ENCODE measurements around the gene PTH1R. TPM values are rescaled to one million over a fixed set of nuclear protein-coding genes. Genes with fewer than 3 reads are reported as not detected.

The PTH1R gene
- polyA plus RNA-seq, 1 of the 3 experiments (the other 2 are of a cell fraction): 0.07 TPM

- no peak for TF ChIP-seq REST (IDR thresholded peaks at IDR 0.05; ENCODE audit: low read depth, low read length)
Measured at GRCh38 chr3:46833346-46834300, 43.9 kb upstream of the PTH1R start (continued).

DNA sequence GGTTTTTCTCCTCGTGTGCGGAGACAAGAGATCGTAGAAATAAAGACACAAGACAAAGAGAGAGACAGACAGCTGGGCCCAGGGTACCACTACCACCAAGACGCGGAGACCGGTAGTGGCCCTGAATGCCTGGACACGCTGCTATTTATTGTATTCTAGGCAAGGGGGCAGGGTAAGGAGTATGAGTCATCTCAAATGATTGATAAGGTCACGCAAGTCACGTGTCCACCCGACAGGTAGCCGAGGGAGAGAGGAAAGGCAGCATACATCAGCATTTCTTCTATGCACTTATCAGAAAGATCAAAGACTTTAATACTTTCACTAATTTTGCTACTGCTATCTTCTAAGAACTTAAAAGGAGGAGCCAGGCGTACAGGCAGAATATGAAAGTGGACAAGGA, 42.5 kb upstream of the PTH1R start:
- H3K9ac ChIP-seq: no peak overlapping the region
- no peaks in the 10 kb centered on the region for H3K9me2 ChIP-seq
- WGBS (ENCODE audit: low lambda C conversion rate): 72% methylated on average over 12 of the region's 12 CpGs
- H3K4me2 ChIP-seq: no peak overlapping the region
- POLR2A ChIA-PET: no interaction called here
- no peaks in the 10 kb centered on the region for H3F3A ChIP-seq (replicated peaks; ENCODE audit: insufficient read depth)
- CTCF ChIA-PET: interaction anchor here (2.0 kb wide), 1 partner anchor 11 kb away, joined by 5 read pairs; no protein-coding TSS in a partner anchor
- H3K9me3 ChIP-seq: no peaks in the 10 kb centered on the region
- H4K20me1 ChIP-seq (ENCODE audit: insufficient read depth): no peaks in the 10 kb centered on the region
- H2AFZ ChIP-seq (ENCODE audit: low read depth): no peak overlapping the region
- no peaks in the 10 kb centered on the region for H3K79me2 ChIP-seq (ENCODE audit: insufficient read depth)
- no peaks in the 10 kb centered on the region for H3K36me3 ChIP-seq (replicated peaks in 1 of 2; ENCODE audit: control insufficient read depth in 1 of 2, insufficient read depth in 2 of 2, low read length in 1 of 2)
- H3K27ac ChIP-seq (ENCODE audit: low read depth in 2 of 2, low read length in 1 of 2): no peak overlapping the region
- H3K4me1 ChIP-seq (ENCODE audit: control insufficient read depth in 1 of 2, insufficient read depth in 2 of 2, low read depth in 1 of 2, low read length in 1 of 2): no peaks in the 10 kb centered on the region; a peak in 1 of 4 replicates
- no peak overlapping the region for H3K4me3 ChIP-seq (ENCODE audit: low read depth in 2 of 2, low read length in 1 of 2)
- no peak for DNase-seq
- H3K27me3 ChIP-seq (ENCODE audit: insufficient read depth): no peaks in the 10 kb centered on the region
- TF ChIP-seq GABPA (IDR thresholded peaks at IDR 0.05; ENCODE audit: low read depth) (no peak), TEAD4 (IDR thresholded peaks at IDR 0.05; ENCODE audit: borderline replicate concordance, insufficient read depth) (no peak)

GRCh38 chr3:46835491-46835890, 42.0 kb upstream of the PTH1R start:
- CTCF ChIA-PET: interaction anchor here (2.0 kb wide), 1 partner anchor 10 kb away, joined by 5 read pairs; no protein-coding TSS in a partner anchor
- 72% methylated on average over 4 of the region's 4 CpGs for WGBS (ENCODE audit: low lambda C conversion rate)
- H3K9me3 ChIP-seq: no peaks in the 10 kb centered on the region
- TF ChIP-seq MXI1 (IDR thresholded peaks at IDR 0.05; ENCODE audit: low read depth, low read length): no peak
- TF ChIP-seq RAD21 (IDR thresholded peaks at IDR 0.05; ENCODE audit: low read length): no peak
- no peak for TF ChIP-seq EZH2phosphoT487 (IDR thresholded peaks at IDR 0.05; ENCODE audit: borderline replicate concordance, low read depth)
- TF ChIP-seq, protein P1, sequence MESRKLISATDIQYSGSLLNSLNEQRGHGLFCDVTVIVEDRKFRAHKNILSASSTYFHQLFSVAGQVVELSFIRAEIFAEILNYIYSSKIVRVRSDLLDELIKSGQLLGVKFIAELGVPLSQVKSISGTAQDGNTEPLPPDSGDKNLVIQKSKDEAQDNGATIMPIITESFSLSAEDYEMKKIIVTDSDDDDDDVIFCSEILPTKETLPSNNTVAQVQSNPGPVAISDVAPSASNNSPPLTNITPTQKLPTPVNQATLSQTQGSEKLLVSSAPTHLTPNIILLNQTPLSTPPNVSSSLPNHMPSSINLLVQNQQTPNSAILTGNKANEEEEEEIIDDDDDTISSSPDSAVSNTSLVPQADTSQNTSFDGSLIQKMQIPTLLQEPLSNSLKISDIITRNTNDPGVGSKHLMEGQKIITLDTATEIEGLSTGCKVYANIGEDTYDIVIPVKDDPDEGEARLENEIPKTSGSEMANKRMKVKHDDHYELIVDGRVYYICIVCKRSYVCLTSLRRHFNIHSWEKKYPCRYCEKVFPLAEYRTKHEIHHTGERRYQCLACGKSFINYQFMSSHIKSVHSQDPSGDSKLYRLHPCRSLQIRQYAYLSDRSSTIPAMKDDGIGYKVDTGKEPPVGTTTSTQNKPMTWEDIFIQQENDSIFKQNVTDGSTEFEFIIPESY (IDR thresholded peaks at IDR 0.05; ENCODE audit: borderline replicate concordance, low read depth): no peak
- TF ChIP-seq, protein P2, sequence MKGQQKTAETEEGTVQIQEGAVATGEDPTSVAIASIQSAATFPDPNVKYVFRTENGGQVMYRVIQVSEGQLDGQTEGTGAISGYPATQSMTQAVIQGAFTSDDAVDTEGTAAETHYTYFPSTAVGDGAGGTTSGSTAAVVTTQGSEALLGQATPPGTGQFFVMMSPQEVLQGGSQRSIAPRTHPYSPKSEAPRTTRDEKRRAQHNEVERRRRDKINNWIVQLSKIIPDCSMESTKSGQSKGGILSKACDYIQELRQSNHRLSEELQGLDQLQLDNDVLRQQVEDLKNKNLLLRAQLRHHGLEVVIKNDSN (IDR thresholded peaks at IDR 0.05; ENCODE audit: borderline replicate concordance, low read depth): no peak
- TF ChIP-seq CHD2 (IDR thresholded peaks at IDR 0.05; ENCODE audit: low read length, partially characterized antibody): no peak
- TF ChIP-seq GATA2 (CRISPR knock-in tag; IDR thresholded peaks at IDR 0.05): no peak
- no peak for TF ChIP-seq SMC3 (IDR thresholded peaks at IDR 0.05; ENCODE audit: low read depth, low read length)
- TF ChIP-seq GABPA (IDR thresholded peaks at IDR 0.05; ENCODE audit: low read depth): no peak
- no peak for TF ChIP-seq TEAD4 (IDR thresholded peaks at IDR 0.05; ENCODE audit: borderline replicate concordance, insufficient read depth)
- TF ChIP-seq, protein P3, sequence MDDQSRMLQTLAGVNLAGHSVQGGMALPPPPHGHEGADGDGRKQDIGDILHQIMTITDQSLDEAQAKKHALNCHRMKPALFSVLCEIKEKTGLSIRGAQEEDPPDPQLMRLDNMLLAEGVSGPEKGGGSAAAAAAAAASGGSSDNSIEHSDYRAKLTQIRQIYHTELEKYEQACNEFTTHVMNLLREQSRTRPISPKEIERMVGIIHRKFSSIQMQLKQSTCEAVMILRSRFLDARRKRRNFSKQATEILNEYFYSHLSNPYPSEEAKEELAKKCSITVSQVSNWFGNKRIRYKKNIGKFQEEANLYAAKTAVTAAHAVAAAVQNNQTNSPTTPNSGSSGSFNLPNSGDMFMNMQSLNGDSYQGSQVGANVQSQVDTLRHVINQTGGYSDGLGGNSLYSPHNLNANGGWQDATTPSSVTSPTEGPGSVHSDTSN (IDR thresholded peaks at IDR 0.05): no peak
- no peak for TF ChIP-seq MAX (IDR thresholded peaks at IDR 0.05; ENCODE audit: low read depth)
- no peak for TF ChIP-seq NRF1 (IDR thresholded peaks at IDR 0.05; ENCODE audit: low read depth, low read length)
- TF ChIP-seq POLR2AphosphoS5 (IDR thresholded peaks at IDR 0.05; ENCODE audit: low read depth, low read length): no peak
- TF ChIP-seq FOXM1 (IDR thresholded peaks at IDR 0.05; ENCODE audit: low read depth): no peak

More at GRCh38 chr3:46835491-46835890, 42.0 kb upstream of the PTH1R start:
- H3K4me1 ChIP-seq (ENCODE audit: control insufficient read depth in 1 of 2, insufficient read depth in 2 of 2, low read depth in 1 of 2, low read length in 1 of 2): no peaks in the 10 kb centered on the region; a peak in 1 of 4 replicates
- H3K79me2 ChIP-seq (ENCODE audit: insufficient read depth): no peaks in the 10 kb centered on the region
- no peak overlapping the region for H3K4me3 ChIP-seq (ENCODE audit: low read depth in 2 of 2, low read length in 1 of 2)
- H3K9me2 ChIP-seq: no peaks in the 10 kb centered on the region
- H3K27ac ChIP-seq (ENCODE audit: low read depth in 2 of 2, low read length in 1 of 2): no peak overlapping the region
- DNase-seq: no peak
- no peaks in the 10 kb centered on the region for H4K20me1 ChIP-seq (ENCODE audit: insufficient read depth)
- H3K27me3 ChIP-seq (ENCODE audit: insufficient read depth): no peaks in the 10 kb centered on the region
- no peaks in the 10 kb centered on the region for H3F3A ChIP-seq (replicated peaks; ENCODE audit: insufficient read depth)
- H3K4me2 ChIP-seq: no peak overlapping the region
- H2AFZ ChIP-seq (ENCODE audit: low read depth): no peak overlapping the region
- H3K9ac ChIP-seq: no peak overlapping the region
- no peaks in the 10 kb centered on the region for H3K36me3 ChIP-seq (replicated peaks in 1 of 2; ENCODE audit: control insufficient read depth in 1 of 2, insufficient read depth in 2 of 2, low read length in 1 of 2)
- POLR2A ChIA-PET: no interaction called here

Measured in SK-N-SH (cell line).